HG02588 (cell line): ENCODE results near the gene C3orf52.

ENCODE experiments used
- ATAC-seq: cut with Tn5 transposase; IDR thresholded peaks from one replicate; pipeline ENCODE4 v1.9.1; 2021; ENCODE audit warnings: mild to moderate bottlenecking, moderate library complexity; ENCODE audit not compliant: unreplicated experiment

The C3orf52 gene

DNA sequence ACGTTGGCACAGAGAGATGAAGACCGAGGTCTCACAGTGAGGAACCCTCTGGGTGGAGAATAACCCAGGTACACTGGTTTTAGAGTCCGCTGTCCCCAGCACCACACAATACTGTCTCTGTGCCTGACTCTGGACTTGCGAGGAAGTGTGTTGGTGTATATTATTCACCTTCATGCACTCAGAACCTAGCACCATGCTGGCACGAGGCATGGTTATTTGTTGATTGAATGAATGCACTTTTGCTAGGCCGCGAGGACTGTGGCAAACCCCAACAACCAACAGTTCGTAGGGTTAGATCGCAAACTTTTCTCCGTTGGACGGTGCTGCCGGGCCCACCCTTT, 484 bp upstream of the C3orf52 start:
- no peak for ATAC-seq

DNA sequence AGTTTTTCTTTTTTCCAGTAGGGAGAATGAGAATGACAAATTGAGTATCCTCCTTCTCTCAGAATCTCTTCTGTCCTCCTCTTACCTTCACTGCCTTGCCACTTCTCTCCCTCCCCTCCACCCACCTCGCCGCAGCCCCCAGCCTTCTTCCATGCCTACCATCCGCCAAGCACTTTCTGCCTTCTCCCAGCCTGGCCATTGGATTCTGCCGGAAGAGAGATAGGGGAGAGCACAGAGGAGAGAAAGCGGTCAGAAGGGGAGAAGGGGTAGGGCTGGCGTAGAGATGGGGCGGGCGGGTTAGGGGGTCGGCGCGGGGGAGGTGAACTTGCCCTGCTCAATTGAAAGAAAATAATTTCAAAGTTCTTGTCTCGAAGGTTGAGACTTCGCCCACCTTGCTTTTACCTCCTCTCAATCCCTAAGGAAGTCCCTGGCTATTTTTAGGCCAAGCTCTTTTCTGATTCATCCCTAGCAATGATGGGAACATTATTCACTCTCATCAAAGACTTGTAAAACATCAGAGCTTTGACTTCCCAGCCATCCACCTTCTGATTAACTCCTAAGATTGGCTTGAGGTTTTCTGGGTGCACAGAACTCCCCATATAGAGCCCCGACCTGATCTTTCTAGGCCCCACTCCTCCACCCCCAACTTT, 811 bp downstream of the C3orf52 start:
- ATAC-seq: no peak

DNA sequence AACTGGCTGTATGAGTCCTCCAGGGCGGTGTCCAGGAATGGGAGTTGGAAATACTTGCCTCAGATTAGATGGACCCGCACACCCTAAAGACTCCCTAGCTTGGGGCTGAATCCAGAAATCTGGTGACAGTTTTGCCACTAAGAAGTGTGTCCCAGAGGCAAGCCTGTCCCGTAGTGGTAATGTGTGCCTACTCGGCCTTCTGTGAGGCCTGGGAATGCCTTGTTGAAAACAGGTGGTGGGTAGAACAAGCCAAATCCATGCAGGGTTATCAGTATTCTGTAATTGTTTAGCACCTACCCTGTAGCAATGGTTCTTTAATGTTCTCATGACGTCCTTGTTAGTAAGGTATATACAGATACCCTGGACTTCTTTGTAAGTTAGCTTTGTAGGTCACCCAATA, 1.6 kb downstream of the C3orf52 start:
- no peak for ATAC-seq

DNA sequence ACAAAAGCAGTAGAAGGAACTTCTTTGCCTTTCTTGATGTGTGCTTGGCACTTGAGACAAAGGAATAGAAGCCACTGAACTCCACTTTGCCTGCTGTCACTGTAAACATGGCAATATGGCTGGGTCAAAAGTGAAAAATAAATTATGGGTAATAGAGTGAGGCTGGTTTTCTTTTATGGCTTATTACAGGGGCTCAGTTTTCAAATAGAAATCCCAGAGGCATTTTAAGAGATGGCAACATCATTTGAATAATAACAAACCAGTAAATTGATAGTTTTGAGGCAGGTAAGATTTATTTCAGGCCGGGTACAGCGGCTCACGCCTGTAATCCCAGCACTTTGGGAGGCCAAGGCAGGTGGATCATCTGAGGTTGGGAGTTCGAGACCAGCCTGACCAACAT, 2.8 kb downstream of the C3orf52 start:
- no peak for ATAC-seq

DNA sequence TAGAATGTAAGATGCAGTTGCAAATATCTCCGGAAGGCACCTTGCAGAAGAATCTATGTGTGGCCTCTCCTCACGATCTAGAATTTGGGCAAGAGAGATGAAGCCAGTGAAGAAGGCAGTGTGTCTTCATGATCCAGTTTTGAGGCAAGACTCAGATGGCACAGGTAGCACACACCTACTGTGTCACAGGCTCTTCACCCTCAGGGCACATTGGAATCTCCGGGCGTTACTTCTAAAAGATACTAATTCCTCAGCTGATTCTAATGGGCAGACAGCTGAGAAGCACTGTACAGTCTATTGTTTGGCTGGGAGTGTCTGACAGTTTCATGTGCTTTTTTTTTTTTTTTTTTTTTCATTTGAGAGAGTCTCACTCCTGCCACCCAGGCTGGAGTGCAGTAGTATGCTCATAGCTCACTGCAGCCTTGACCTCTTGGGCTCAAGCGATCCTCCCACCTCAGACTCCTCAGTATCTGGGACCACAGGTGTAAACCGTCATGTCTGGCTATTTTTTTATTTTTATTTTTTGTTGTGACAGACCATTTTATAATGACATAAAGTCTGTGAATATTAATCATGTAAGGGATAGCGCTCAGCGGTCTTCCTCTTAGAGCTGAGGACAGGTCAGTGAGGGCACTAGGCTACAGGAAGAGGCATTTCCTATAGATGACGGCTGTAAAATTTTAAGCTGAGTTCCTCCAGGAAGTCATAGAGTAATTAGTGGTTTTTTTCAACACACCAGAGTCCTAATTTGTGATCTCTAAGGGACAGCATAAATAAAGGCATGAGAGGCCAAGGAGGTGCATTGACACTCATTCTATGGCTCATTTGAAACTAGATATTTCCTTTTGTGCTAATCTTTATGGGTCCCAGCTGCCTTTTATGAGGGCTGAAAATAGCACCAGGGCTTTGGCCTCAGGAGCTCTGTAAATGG, 4.0 kb downstream of the C3orf52 start:
- no peak for ATAC-seq

DNA sequence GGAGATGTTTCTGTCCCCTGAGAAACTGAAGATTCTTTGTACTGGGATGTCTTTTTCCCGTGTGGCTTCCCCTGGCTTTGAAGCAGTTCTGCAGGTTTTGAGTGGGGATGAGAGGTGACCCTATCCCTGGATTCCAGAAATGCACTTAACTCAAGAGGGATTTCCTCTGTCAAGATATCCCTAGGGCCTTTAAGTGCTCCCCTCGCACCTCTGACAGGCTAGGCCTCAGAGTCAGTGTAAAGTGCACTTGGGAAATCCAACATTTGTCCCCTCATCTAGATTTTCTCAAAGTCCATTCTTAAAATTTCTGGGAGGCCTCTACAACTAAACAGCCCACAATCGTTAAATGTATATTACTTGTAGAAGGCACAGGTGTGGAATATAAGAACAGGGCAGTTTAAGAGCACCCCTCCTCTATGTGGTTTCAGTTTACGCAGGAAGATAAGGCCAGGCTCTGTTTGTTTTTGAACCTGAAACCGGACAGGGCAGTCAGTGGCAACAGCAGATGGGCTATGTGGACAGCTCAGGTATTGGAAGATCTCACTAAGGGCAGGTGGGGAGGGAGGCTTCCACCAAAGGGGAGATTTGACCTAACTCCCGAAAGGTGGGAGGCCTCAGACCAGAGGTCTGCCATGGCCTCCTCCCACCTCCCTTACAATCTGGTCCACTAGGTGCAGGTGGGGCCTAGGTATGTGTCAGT, 4.8 kb downstream of the C3orf52 start:
- ATAC-seq: no peak

DNA sequence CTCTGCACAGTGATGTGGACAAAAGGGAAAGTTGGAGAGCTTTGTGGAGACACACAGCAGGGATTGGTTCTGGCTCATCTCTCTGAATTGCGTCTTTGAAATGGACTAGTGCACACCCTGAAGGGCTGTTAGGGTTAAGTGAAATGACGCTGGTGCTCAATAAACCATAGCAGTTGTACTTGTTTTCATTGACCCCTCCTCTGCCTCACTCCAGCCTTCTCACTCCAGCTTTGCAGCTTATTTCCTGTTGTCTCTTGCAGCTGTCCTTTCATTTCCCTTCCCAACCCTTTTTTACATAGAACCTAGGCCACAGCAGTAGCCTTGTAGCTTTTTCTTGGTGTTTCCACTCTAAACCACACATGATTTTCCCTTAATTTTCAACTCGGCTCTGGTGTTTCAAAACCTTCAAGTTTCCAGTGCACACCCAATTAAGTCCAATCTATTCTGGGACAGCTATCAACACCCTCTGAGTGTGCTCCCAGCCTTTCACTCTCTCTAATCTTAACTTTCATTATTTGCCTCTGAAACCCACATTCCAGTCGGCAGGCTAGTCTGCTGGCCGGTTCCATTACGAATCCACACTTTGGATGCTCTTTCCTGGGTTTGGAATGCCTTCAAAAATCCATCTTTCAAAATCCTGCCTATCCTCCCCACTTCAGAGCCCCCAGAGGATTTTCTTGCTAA, 6.4 kb downstream of the C3orf52 start:
- ATAC-seq: no peak

DNA sequence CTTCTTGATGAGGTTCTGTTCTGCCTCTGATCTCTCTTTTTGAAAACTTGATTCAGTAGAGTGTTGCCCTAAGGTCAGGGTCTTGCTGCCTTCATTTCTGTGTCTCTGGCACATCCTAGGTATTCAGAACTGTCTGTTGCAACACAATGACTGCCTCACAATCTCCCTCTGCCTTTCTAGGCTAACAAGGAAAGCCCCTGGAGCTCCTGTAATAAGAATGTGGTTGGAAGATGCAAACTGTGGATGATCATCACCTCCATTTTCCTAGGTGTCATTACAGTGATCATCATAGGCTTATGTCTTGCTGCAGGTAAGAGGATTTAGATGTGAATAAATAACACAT, 7.0 kb downstream of the C3orf52 start:
- no peak for ATAC-seq

DNA sequence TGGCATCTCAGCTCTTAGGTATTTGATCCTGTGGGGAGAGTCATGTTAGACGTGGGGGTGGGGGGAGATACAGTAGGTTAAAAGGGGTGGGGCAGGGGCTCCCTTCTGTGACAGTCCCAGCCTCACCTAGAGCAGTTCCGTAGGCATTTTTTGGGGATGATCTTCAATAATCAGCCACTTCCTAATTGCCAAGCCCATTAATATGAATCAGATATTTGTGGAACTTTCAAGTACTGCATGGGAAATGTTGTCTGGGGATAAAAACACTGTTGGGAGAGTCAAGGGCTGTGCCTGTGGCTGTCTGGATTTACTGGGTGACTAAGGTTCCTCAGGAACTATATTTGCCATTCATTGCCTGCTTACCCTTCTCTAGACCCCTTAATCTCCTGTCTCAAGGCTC, 9.5 kb downstream of the C3orf52 start:
- no peak for ATAC-seq

DNA sequence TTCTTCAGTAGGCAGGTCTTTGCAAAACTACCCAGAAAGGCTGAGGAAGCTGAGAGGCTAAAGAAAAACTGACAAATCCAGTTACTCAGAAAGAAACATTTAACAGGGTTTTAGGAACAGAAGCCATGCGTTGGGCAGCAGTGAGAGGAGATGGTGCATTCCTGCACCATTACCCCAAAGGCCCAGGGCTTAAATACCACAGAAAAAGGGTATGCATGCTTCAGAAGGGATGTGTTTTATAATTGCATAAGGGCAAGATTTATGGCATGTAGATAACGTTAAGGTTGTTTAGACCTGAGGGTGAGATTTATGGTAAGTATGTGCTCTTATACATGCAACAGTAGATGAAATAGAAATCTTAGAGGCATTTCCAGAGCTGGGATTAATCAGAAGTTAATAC, 10.0 kb downstream of the C3orf52 start:
- ATAC-seq: no peak

DNA sequence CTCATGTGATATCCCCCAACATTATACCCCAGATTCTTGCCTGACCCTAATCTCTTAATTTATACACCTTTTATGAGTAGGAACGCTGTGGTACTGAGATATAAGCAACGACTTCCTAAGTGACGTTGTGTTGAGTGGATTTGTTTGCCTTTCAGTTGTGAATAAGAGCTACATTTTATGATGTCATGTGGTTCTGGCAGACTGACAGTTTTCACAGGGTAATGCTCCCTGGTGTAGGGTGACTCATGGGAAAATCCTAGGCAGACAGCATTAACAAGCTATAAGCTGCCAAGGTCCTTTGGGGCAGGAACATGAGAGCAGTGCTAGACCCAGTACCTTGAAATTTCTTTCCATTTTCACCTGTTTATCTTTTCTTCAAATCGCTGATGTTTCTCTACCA, 11.2 kb downstream of the C3orf52 start:
- ATAC-seq: no peak

DNA sequence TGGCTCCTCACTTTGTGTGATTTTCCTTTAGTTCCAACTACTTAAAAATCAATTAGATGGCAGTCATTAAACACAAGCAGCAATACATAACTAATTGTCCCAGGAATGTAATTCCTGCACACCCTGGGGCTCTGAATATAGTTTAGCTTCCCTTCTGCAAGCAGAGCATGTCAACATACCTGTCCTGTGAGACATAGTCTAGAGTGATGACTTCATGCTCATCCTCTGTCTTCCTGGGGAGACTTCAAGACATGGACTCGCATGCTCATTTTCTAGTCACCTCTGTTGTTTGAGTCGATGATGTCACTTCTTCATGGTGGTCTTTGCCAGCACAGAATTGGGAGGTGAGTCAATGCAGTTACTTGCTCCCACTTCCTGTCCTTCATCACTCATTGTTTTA, 15.7 kb downstream of the C3orf52 start:
- ATAC-seq: no peak

DNA sequence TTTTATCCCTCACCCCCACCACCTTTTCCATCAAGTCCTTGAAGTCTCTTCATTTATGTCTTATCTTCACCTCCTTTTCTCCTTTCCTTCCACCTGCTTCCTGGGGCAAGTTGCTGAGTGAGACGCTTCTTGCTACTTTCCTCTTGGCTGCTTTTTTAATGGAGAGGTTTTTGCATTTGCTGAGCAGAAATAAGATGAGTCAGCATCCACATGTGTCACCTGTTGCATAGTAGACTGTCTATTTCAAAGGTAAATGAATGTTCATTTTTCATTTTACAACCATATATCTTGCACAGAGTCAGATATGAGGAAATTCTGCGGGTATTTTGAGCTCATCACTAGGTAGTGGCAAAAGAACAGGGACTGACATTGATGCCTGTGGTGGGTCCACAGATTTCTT, 18.6 kb downstream of the C3orf52 start:
- ATAC-seq: no peak

DNA sequence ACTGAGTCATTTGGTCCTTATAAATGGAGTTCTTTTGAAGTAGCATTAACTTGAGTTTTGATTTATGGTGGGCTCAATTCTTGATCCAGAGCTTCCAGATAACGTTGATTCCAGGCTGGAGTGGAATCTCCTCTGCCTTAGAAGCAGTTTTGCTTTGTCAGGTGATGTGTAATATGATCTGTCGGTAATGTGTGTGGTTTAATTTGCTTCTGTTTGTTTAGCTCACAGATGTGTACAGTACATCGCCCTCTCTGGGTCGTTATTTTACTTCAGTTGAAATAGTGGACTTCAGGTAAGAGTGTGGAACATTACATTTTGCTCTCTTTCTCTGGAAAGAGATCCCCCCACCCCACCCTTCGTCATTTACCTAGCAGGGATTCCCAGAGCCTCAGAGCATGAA, 23.1 kb downstream of the C3orf52 start:
- ATAC-seq: no peak

DNA sequence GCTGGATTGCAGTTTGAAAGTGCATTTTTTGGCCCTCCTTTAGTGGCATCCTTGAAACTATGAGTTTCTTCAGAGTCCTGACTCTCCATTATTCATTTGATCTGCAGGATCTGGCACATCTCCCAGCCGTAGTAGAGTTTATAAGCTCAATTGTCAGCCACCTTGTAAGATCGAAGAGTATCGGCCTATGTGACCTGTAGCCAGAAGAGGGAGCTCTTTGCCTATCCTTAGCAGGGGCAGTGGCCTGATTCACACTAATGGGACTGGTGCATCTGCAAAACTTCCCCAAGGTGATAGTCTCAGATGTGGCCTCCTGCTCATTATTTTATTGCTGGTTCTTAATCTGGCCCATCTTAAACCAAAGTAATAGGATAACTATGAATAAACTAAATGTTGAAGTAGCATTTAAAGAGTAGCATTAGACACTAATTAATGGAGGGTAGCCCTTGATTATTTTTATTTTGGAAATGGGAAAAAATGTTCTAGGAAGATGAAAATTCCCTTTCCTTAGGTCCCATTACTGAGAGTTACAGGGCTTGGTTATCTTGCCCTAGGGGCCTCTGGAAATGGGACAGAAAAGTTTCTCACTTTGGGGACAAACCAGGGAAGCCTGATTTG, 25.7 kb downstream of the C3orf52 start:
- peak; percentile 55 for ATAC-seq

DNA sequence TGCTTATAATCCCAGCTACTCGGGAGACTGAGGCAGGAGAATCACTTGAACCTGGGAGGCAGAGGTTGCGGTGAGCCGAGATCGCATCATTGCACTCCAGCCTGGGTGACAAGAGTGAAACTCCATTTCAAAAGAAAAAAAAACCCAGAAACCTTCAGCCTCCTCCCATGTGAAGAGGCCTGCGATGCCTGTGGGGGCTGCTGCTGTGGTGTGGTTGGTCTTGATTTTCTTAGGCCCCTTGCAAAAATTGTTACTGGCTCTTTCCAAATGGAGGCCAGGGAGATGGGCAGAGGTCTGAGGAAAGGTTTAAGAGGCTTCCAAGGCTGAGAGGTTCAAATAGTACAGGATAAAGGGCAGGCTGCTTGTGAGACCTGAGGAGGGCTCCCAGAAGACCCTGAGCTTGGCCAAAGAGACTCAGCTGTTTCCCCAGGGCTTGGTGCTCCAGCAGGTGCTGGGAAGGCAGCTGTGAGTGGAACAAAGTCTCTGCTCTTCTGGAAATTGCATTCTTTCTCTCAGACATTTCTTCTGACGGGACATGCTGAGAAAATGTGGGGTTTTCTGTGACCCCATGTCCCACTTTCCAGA, 28.5 kb downstream of the C3orf52 start:
- ATAC-seq: no peak

DNA sequence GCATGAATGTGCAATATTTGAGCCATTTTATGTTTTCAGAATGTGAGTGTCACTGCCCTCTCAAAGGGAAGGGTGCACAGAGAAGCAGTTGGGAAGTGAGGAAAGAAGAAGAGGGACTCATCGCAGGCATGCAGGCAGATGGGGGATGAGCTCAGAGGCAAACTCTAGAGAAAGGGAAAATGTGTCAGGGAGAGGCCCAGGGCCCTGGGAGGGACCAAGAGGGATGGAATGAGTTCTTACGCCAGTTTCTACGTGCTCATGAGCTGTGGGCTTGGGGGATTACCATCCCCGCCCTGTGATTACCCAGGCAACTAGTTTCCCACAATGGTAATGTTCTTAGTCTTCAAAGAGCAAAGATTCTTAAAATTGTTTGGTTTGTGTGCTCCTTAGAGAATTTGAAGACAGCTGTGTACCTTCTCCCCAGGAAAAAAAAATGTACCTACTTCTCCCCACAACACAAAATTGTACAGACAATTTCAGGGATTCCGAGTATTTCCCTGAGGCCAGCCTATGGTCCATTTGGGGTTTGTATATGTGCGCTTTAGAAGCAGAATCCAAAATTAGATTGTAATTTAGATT, 29.1 kb downstream of the C3orf52 start:
- ATAC-seq: peak; percentile 40

DNA sequence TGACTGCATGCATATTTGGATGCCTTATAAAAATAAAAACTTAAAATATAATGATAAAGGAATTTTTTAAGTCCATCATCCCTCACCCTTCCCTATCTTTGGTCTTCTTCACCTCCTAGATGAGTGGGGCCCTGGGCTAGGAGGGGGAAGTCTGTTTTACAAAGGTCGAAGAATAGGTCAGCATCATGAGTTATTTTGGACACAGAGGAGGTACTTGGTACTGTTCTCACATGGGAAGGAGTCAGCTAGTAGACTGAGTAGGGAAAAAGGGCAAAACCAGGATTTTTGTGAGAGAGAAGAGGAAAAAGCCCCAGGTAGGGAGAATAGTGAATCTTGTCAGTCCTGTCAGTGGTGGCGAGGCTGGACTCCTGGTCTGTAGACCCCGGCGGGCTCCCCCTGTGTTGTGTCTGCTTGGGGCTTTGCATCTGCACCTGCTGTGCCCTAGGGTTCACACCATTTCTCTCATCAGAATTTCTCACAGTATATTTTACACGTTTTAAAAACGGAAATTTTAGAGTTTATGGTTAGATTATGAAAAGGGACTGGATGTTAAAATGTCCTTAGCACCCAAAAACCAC, 29.7 kb downstream of the C3orf52 start:
- no peak for ATAC-seq

DNA sequence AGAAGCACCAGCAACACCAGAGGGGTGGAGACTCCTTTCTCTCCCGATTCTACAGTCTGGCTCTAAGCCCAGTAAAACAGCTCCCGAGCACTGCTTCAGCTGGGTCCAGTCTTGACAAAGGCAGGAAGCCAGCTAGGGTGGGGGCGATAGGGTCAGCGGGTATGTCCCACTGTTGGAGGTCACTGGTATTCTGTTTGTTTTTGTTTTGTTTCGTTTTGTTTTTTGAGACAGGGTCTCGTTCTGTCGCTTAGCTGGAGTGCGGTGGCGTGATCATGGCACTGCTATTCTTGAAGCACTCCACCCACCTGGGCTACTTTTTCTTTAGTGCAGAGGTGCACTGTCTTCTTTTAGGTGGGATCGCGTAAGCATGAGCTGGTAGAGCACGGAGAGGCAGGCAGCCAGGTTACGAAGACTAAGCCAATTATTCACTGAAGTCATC, 30.6 kb downstream of the C3orf52 start:
- ATAC-seq: no peak

DNA sequence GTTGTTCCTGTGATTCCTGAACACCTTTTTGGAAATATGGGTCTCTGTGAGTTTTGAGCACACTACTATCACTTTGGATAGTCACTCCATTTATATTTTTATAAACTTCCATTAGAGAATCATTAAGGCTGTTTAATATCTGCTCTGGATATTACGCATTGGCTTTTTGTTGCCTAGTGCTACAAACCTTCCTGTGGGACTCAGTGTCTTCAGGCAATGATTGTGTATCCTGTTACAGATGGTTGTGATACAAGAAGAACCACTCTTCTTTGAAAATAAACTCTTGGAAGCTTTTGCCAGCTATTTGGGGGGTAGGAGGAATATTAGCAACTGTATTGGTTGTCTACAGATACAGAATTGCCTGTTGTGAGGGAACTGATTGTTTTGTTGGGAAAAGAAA, 31.2 kb downstream of the C3orf52 start:
- no peak for ATAC-seq
